NOMO-1 (cell line): Measurements from ENCODE around the gene TCF4.

Experiments used
- DNase-seq, 2 experiments: peaks; one replicate each; lab custom pipeline; 2025; ENCODE audit not compliant: unreplicated experiment in 2 of 2; lab: John Stamatoyannopoulos, UW

Gene TCF4

GRCh38 chr18:55316486-55317184 is 271.4 kb downstream of the TCF4 start:
- DNase-seq, result no peak

GRCh38 chr18:55314615-55315237 is 273.3 kb downstream of the TCF4 start:
- DNase-seq, result no peak

GRCh38 chr18:55314031-55314430 is 274.0 kb downstream of the TCF4 start:
- DNase-seq, result no peak

- no peak for DNase-seq
Measured at GRCh38 chr18:55310863-55311262, 277.1 kb downstream of the TCF4 start.

GRCh38 chr18:55310044-55310676 is 277.8 kb downstream of the TCF4 start:
- no peak for DNase-seq

GRCh38 chr18:55309249-55309648 is 278.7 kb downstream of the TCF4 start:
- DNase-seq, result no peak

- no peak for DNase-seq
Measured at GRCh38 chr18:55307505-55307904, 280.5 kb downstream of the TCF4 start.

GRCh38 chr18:55306359-55307024 is 281.5 kb downstream of the TCF4 start:
- no peak for DNase-seq

- DNase-seq, result no peak
Measured at GRCh38 chr18:55302167-55302833, 285.7 kb downstream of the TCF4 start.

- no peak for DNase-seq
Measured at GRCh38 chr18:55301824-55302166, 286.2 kb downstream of the TCF4 start.

- no peak for DNase-seq
Measured at GRCh38 chr18:55300936-55301531, 287.0 kb downstream of the TCF4 start.

GRCh38 chr18:55300421-55300935 is 287.5 kb downstream of the TCF4 start:
- no peak for DNase-seq

GRCh38 chr18:55296778-55297177 is 291.2 kb downstream of the TCF4 start:
- no peak for DNase-seq

GRCh38 chr18:55296115-55296514 is 291.9 kb downstream of the TCF4 start:
- DNase-seq, result no peak

GRCh38 chr18:55290898-55291297 is 297.1 kb downstream of the TCF4 start:
- DNase-seq, result no peak

GRCh38 chr18:55289775-55290174 is 298.2 kb downstream of the TCF4 start:
- no peak for DNase-seq

GRCh38 chr18:55289048-55289447 is 298.9 kb downstream of the TCF4 start:
- DNase-seq, result no peak

- no peak for DNase-seq
Measured at GRCh38 chr18:55287935-55288868, 299.8 kb downstream of the TCF4 start.

- no peak for DNase-seq
Measured at GRCh38 chr18:55287149-55287806, 300.7 kb downstream of the TCF4 start.
